Measurements from ENCODE around the gene SCMH1. TPM values are rescaled to one million over a fixed set of nuclear protein-coding genes. Genes with fewer than 3 reads are reported as not detected.

Gene SCMH1
- polyA plus RNA-seq, 1 of the 3 experiments (the other 2 are of a cell fraction) = 38.5 TPM

- TF ChIP-seq, protein P1, sequence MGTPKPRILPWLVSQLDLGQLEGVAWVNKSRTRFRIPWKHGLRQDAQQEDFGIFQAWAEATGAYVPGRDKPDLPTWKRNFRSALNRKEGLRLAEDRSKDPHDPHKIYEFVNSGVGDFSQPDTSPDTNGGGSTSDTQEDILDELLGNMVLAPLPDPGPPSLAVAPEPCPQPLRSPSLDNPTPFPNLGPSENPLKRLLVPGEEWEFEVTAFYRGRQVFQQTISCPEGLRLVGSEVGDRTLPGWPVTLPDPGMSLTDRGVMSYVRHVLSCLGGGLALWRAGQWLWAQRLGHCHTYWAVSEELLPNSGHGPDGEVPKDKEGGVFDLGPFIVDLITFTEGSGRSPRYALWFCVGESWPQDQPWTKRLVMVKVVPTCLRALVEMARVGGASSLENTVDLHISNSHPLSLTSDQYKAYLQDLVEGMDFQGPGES (IDR thresholded peaks at IDR 0.05; ENCODE audit: low read depth, low read length) = no peak
- TF ChIP-seq, protein P2, sequence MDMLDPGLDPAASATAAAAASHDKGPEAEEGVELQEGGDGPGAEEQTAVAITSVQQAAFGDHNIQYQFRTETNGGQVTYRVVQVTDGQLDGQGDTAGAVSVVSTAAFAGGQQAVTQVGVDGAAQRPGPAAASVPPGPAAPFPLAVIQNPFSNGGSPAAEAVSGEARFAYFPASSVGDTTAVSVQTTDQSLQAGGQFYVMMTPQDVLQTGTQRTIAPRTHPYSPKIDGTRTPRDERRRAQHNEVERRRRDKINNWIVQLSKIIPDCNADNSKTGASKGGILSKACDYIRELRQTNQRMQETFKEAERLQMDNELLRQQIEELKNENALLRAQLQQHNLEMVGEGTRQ (IDR thresholded peaks at IDR 0.05; ENCODE audit: borderline replicate concordance, low read depth, low read length) = no peak
- TF ChIP-seq NRF1 (IDR thresholded peaks at IDR 0.05; ENCODE audit: low read depth, low read length) (no peak), RXRA (IDR thresholded peaks at IDR 0.05; ENCODE audit: borderline replicate concordance, low read depth) (no peak), GABPA (IDR thresholded peaks at IDR 0.05; ENCODE audit: low read depth) (no peak)
These were observed 200.4 kb downstream of the SCMH1 start (continued) for GRCh38 chr1:41041614-41042270.

- Histone ChIP-seq H3K79me2 (ENCODE audit: insufficient read depth) (no peaks in the 10 kb centered on the region), H3K27me3 (ENCODE audit: insufficient read depth) (no peaks in the 10 kb centered on the region), H3K4me2 (no peak overlapping the region), H3F3A (replicated peaks; ENCODE audit: insufficient read depth) (peaks cover 4% of the 10 kb centered on the region), H3K9ac (no peak overlapping the region), H3K9me3 (no peaks in the 10 kb centered on the region), H3K9me2 (no peaks in the 10 kb centered on the region), H2AFZ (ENCODE audit: low read depth) (no peak overlapping the region), H3K27ac (ENCODE audit: low read depth in 2 of 2, low read length in 1 of 2) (no peak overlapping the region), H3K4me3 (ENCODE audit: low read depth in 2 of 2, low read length in 1 of 2) (no peak overlapping the region), H3K4me1 (ENCODE audit: control insufficient read depth in 1 of 2, insufficient read depth in 2 of 2, low read depth in 1 of 2, low read length in 1 of 2) (no peaks in the 10 kb centered on the region), H3K36me3 (replicated peaks in 1 of 2; ENCODE audit: control insufficient read depth in 1 of 2, insufficient read depth in 2 of 2, low read length in 1 of 2) (peaks cover 31 to 63% of the 10 kb centered on the region in 2 experiments), H4K20me1 (ENCODE audit: insufficient read depth) (no peaks in the 10 kb centered on the region)
- ChIA-PET POLR2A (no interaction called here), CTCF (interaction anchor here (1.0 to 3.4 kb wide), 5 partner anchors 12 to 245 kb away, joined by 4 to 12 read pairs (median 4); partner anchors contain the start of gene SLFNL1)
- WGBS (ENCODE audit: low lambda C conversion rate) = 92% methylated on average over 5 of the region's 5 CpGs
- TF ChIP-seq ELF1 (IDR thresholded peaks at IDR 0.05) (no peak), GABPA (IDR thresholded peaks at IDR 0.05; ENCODE audit: low read depth) (no peak), MAX (IDR thresholded peaks at IDR 0.05; ENCODE audit: low read depth) (no peak), REST (IDR thresholded peaks at IDR 0.05; ENCODE audit: low read depth, low read length) (no peak), SMC3 (IDR thresholded peaks at IDR 0.05; ENCODE audit: low read depth, low read length) (no peak), POLR2AphosphoS5 (IDR thresholded peaks at IDR 0.05; ENCODE audit: low read depth, low read length) (no peak), EZH2phosphoT487 (IDR thresholded peaks at IDR 0.05; ENCODE audit: borderline replicate concordance, low read depth) (no peak), GATA2 (CRISPR knock-in tag; IDR thresholded peaks at IDR 0.05) (no peak), TAF1 (IDR thresholded peaks at IDR 0.05; ENCODE audit: borderline replicate concordance, low read depth, low read length) (no peak)
- TF ChIP-seq, protein P1 (IDR thresholded peaks at IDR 0.05; ENCODE audit: low read depth, low read length) = no peak
- no peak for DNase-seq
These were observed 204.0 kb downstream of the SCMH1 start for GRCh38 chr1:41038110-41038509.

All from SK-N-SH (cell line).